ENCODE measurements around the gene ZNF561.

GRCh38 chr19:9580728-9581127 is 40.3 kb downstream of the ZNF561 start:
- TF ChIP-seq CTCF (IDR thresholded peaks at IDR 0.05) (no peak), POLR2A (IDR thresholded peaks at IDR 0.05) (no peak)

Data from esophagus squamous epithelium (tissue), 4 donors.